ENCODE results near the gene USP40.

DNA sequence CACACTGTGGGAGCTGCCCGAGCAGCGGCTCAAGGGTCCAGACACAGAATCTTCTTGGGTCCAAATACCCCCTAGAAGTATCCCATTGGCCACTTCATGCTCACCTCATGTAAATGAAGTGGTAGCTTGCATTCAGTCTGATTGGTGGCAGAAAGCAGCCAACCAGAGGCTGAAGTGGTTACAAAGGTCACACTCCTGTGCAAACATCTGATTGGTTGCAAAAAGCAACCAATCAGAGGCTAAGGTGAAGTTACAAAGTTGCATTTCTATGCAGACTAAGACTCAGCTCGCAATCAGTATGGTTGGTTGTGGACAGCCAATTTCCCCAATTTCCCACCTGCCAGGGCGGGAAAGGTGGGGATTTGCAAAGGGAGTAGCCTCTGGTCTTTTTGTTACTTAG, 118.0 kb downstream of the USP40 start:
- TF ChIP-seq, protein P1, sequence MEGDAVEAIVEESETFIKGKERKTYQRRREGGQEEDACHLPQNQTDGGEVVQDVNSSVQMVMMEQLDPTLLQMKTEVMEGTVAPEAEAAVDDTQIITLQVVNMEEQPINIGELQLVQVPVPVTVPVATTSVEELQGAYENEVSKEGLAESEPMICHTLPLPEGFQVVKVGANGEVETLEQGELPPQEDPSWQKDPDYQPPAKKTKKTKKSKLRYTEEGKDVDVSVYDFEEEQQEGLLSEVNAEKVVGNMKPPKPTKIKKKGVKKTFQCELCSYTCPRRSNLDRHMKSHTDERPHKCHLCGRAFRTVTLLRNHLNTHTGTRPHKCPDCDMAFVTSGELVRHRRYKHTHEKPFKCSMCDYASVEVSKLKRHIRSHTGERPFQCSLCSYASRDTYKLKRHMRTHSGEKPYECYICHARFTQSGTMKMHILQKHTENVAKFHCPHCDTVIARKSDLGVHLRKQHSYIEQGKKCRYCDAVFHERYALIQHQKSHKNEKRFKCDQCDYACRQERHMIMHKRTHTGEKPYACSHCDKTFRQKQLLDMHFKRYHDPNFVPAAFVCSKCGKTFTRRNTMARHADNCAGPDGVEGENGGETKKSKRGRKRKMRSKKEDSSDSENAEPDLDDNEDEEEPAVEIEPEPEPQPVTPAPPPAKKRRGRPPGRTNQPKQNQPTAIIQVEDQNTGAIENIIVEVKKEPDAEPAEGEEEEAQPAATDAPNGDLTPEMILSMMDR (IDR thresholded peaks at IDR 0.05 in 8 of 11, conservative IDR thresholded peaks at IDR 0.05 in 3 of 11) = no peak
- no peak for TF ChIP-seq POLR2A (IDR thresholded peaks at IDR 0.05)

All from spleen (tissue), 7 donors.